GM19035 (cell line): Measurements from ENCODE around the gene ZNF793.
A peak's percentile ranks its signal among the peaks of the same experiment; 100 is the strongest.

Source experiments
- ATAC-seq: cut with Tn5 transposase; IDR thresholded peaks from one replicate; pipeline ENCODE4 v1.9.1; 2021; ENCODE audit not compliant: unreplicated experiment

Gene ZNF793

DNA sequence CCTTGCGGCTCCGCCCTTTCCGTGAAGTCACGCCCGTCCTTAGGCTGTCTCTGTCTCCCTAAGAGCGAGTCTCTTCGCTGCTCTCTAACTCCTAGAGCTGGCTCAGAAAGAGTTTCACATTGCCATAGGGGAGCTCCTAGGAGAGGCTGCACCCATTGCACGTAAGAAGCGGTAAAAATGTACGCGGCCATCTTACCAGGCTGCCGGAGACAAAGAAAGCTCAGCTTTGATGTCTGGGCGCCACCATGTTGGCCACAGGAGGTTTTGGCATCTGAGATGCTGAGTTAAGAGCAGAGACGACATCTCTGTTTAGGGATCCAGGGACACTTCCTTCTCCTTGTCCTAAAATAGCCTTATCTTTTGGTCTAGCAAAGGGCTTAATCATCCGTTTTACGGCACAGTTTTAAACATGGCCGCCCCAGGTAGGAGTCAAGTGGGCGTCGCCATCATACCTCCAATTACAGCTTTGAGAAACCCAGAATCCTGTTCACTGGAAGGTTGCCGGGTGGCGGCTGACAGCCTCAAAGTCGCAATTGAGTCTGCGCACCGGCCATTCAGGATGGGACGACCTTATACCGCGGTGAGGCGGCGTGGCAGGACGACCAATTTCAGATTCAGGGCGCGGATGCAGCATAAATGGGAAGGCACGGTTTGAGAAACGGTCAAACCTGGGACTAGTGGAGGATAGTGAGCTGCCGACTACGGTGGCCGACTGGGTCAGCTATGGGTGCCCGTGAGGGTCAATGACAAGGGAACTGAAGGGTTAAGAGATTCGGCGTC lies at the start of gene ZNF793:
TSS of gene ZNF793 (plus strand) at position 553 of the 780 bp plus-strand sequence. CDS start 16,501 bp downstream, outside the sequence.
- ATAC-seq = no peak

- ATAC-seq = no peak
Measured at GRCh38 chr19:37466277-37466797, 40.4 kb upstream of the ZNF793 start.

GRCh38 chr19:37466798-37467607 lies 39.7 kb upstream of the ZNF793 start, which contains the start of gene ZNF569:
TSS of gene ZNF569 (minus strand) at chr19:37467444. CDS start at chr19:37444921, 22,523 bp downstream.
- peak; percentile 61 for ATAC-seq

DNA sequence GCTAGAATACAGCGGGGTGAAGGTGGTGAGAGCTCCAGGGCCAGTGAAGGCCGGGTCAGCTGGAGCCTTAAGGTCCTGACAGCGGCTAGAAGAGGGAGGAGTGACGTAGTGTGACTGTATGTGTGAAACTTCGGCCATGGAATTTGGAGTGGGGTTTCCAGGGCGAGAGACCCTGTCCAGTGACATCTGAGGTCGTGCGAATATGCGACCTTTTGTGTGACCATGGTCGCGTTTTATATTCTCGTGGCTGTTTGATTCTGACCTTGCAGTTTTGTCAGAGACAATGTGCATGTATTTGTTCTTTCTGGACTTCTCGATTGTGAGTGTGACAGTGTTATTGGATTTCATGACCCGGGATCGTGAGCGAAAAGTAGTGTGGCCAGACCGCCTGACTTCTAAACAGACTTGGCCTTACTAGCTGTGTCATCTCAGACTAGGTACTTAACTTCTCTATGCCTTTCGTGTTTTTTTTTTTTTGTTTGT lies 39.1 kb upstream of the ZNF793 start:
- no peak for ATAC-seq

- ATAC-seq = peak; percentile 64
Measured at GRCh38 chr19:37468961-37469777, 37.6 kb upstream of the ZNF793 start, which contains the start of gene ZNF570. TSS of gene ZNF570 (plus strand) at chr19:37469356. CDS start at chr19:37470355, 999 bp downstream.

GRCh38 chr19:37470216-37470615 lies 36.5 kb upstream of the ZNF793 start:
- ATAC-seq = no peak

GRCh38 chr19:37472165-37472564 lies 34.6 kb upstream of the ZNF793 start:
- no peak for ATAC-seq

DNA sequence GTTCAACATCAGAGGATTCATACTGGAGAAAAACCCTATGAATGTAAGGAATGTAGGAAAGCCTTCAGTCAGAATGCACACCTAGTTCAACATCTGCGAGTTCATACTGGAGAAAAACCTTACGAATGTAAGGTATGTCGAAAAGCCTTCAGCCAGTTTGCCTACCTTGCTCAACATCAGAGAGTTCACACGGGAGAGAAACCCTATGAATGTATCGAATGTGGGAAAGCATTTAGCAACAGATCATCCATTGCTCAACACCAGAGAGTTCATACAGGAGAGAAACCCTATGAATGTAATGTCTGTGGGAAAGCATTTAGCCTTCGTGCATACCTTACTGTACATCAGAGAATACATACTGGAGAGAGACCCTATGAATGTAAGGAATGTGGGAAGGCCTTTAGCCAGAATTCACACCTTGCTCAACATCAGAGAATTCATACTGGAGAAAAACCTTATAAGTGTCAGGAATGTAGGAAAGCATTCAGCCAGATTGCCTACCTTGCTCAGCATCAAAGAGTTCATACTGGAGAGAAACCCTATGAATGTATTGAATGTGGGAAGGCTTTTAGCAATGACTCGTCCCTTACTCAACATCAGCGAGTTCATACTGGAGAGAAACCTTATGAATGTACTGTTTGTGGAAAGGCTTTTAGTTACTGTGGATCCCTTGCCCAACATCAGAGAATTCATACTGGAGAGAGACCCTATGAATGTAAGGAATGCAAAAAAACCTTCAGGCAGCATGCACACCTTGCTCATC lies 22.2 kb upstream of the ZNF793 start:
- no peak for ATAC-seq

DNA sequence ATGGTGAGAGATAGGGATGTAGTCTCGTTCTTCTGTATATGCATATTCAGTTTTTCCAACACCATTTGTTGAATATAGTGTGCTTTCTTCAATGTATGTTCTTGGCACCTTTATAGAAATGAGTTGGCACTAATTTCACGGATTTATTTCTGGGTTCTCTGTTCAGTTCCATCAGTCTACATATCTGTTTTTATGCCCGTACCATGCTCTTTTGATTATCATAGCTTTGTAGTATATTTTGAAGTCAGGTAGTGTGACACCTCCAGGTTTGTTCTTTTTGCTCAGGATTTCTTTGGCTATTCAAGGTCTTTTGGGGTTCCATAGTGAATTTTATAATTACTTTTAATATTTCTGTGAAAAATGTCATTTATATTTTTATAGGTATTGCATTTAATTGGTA lies 14.5 kb upstream of the ZNF793 start:
- no peak for ATAC-seq

DNA sequence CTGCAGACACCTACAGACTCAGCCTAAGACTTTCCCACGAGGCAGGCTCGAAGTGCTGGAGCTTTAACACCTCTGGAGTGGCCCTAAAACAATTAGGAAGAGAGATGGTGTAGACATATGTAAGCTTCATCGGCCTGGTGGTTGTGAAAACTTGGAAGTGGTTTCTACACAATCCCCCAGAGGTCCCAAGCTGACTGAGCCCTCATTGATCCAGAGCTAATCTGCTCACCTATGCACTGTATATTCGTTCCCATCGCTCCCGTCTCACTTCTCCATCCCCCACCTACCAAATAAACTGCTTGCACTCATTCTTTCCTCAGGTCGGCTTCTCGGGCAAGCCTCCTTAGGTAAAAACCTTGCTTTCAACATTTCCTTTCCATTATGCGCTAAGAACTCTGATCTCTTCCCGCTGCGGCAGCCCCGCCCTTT lies 767 bp upstream of the ZNF793 start:
- no peak for ATAC-seq

- no peak for ATAC-seq
Measured at GRCh38 chr19:37507167-37507464, 377 bp downstream of the ZNF793 start.

- ATAC-seq = no peak
Measured at GRCh38 chr19:37511186-37511585, 4.4 kb downstream of the ZNF793 start.

DNA sequence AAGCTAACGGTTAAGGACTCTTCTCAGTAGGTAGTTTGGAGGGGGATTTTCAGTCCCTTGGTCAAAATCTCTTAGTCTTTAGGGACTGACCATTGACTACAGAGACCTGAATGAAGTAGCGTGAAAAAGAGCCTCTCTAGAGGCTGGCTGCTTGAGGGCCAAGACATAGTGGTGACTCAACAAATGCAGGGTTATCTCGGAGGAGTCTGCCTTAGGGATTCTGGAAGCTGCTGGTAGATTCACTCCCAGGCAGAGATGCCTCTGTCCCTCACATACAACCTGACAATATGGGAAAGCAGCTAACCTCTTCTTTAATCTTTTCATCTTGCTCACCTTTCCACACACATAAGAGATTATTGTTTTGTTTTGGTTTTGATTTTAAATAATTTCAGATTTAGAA lies 5.1 kb downstream of the ZNF793 start:
- ATAC-seq = no peak

GRCh38 chr19:37513397-37513796 lies 6.7 kb downstream of the ZNF793 start:
- no peak for ATAC-seq

DNA sequence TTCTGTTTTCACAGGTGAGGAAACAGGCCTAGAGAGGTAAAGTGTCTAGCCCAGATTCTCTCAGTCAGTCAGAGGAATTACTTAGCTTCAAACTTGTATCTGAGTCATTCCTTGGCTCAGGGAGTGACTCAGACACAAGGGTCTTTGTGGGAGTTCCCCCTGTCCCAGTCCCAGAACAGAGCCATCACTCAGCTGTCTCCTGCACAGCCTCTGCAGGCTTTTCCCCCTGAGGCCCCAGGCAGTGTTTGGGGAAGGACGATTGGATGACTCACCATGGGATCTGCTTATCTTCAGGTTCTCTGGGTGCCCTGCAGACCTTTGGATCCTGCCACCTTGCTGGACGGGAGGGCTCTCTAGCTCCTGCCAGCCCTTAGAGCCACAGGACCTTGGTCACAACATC lies 13.2 kb downstream of the ZNF793 start:
- no peak for ATAC-seq

- ATAC-seq = no peak
Measured at GRCh38 chr19:37537391-37537947, 30.7 kb downstream of the ZNF793 start.

- no peak for ATAC-seq
Measured at GRCh38 chr19:37551129-37551993, 44.6 kb downstream of the ZNF793 start.

DNA sequence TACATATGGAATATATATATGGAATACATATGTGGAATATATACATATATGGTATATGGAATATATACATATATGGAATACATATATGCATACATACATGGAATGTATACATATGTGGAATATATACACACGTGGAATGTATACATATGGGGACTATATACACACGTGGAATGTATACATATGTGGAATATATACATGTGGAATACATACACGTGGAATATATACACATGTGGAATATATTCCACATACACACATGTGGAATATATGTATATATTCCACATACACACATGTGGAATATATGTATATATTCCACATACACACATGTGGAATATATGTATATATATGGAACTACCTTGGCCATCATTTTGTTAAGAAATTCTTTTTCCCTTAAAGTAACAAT lies 56.8 kb downstream of the ZNF793 start:
- ATAC-seq = no peak
